Astrocyte of the spinal cord (primary cell): Measurements from ENCODE around the gene MTARC2.
"Not testable (repeated sequence)": the region's sequence is repeated elsewhere in the genome, so short reads cannot be mapped to it uniquely, and the experiment has no call there.

Source experiments
- DNase-seq: peaks from one replicate; pipeline ENCODE4 v3.0.0; 2011; ENCODE audit warnings: low read depth, low spot score
- H3K4me3 ChIP-seq: 2 replicates; pipeline ENCODE4 v1.5.1; 2011; ENCODE audit warnings: low read depth, mild to moderate bottlenecking, low read length, moderate library complexity
- CTCF ChIP-seq: IDR thresholded peaks from 2 replicates; pipeline ENCODE4 v1.5.1; 2012; ENCODE audit warnings: low read depth, mild to moderate bottlenecking, low read length, inconsistent platforms
- in situ Hi-C: cut with HindIII; loops from 2 replicates; pipeline ENCODE4 v1.10.0; 2017; ENCODE audit warnings: low sequenced_read_pairs

Gene MTARC2

GRCh38 chr1:220711056-220711809 is 36.9 kb upstream of the MTARC2 start:
- H3K4me3 ChIP-seq, result no peak overlapping the region
- in situ Hi-C loops, result no loop called here
- DNase-seq, result no peak

GRCh38 chr1:220715986-220716385 is 32.1 kb upstream of the MTARC2 start:
- in situ Hi-C loops, H3K4me3 ChIP-seq, DNase-seq: not testable (repeated sequence)

More at GRCh38 chr1:220711056-220711809, 36.9 kb upstream of the MTARC2 start:
- no peak for TF ChIP-seq CTCF

- in situ Hi-C loops, result no loop called here
- H3K4me3 ChIP-seq, result no peak overlapping the region
- DNase-seq, result no peak
- TF ChIP-seq CTCF, result no peak
Observed at GRCh38 chr1:220717800-220718640, 30.1 kb upstream of the MTARC2 start.

- in situ Hi-C loops, DNase-seq, H3K4me3 ChIP-seq: not testable (repeated sequence)
Observed at GRCh38 chr1:220721266-220721665, 26.9 kb upstream of the MTARC2 start.

GRCh38 chr1:220726634-220727033 is 21.5 kb upstream of the MTARC2 start:
- no peak overlapping the region for H3K4me3 ChIP-seq
- in situ Hi-C loops, result no loop called here
- TF ChIP-seq CTCF, result peak; percentile 37
- no peak for DNase-seq

GRCh38 chr1:220727519-220727918 is 20.6 kb upstream of the MTARC2 start:
- no peak for TF ChIP-seq CTCF
- no peak for DNase-seq
- no peak overlapping the region for H3K4me3 ChIP-seq
- in situ Hi-C loops, result no loop called here

- TF ChIP-seq CTCF, result no peak
- DNase-seq, result no peak
- no peak overlapping the region for H3K4me3 ChIP-seq
- in situ Hi-C loops, result no loop called here
Observed at GRCh38 chr1:220730486-220730885, 17.6 kb upstream of the MTARC2 start.
